ENCODE data around the gene KANSL1.
"Not testable (repeated sequence)": the region's sequence is repeated elsewhere in the genome, so short reads cannot be mapped to it uniquely, and the experiment has no call there.

The KANSL1 gene

GRCh38 chr17:46037722-46038255, 155.4 kb downstream of the KANSL1 start:
- DNase-seq: no peak

- no peak for DNase-seq
Measured at GRCh38 chr17:46036491-46036890, 156.7 kb downstream of the KANSL1 start.

- DNase-seq: no peak
Measured at GRCh38 chr17:46035112-46035818, 158.0 kb downstream of the KANSL1 start.

- no peak for DNase-seq
Measured at GRCh38 chr17:46033392-46033791, 159.8 kb downstream of the KANSL1 start.

GRCh38 chr17:46032909-46033308, 160.3 kb downstream of the KANSL1 start:
- no peak for DNase-seq

- DNase-seq: no peak
Measured at GRCh38 chr17:46031920-46032319, 161.3 kb downstream of the KANSL1 start.

GRCh38 chr17:46031440-46031839, 161.8 kb downstream of the KANSL1 start:
- DNase-seq: no peak

GRCh38 chr17:46030752-46031151, 162.5 kb downstream of the KANSL1 start:
- DNase-seq: no peak

GRCh38 chr17:46029627-46030026, 163.6 kb downstream of the KANSL1 start:
- DNase-seq: no peak

- DNase-seq: peak in 2 of 3 donors; percentile 6 to 16
Measured at GRCh38 chr17:46028981-46029565, 164.2 kb downstream of the KANSL1 start.

GRCh38 chr17:46028374-46028773, 164.9 kb downstream of the KANSL1 start:
- no peak for DNase-seq

GRCh38 chr17:46027976-46028325, 165.3 kb downstream of the KANSL1 start:
- peak in 1 of 3 donors; percentile 8 for DNase-seq

- peak; percentile 32 to 53 (median 47) for DNase-seq
Measured at GRCh38 chr17:46027048-46027975, 165.9 kb downstream of the KANSL1 start.

GRCh38 chr17:46026166-46027047, 166.8 kb downstream of the KANSL1 start:
- peak; percentile 58 to 68 (median 59) for DNase-seq

- DNase-seq: no peak
Measured at GRCh38 chr17:46025510-46026165, 167.6 kb downstream of the KANSL1 start.

GRCh38 chr17:46025060-46025459, 168.2 kb downstream of the KANSL1 start:
- no peak for DNase-seq

- DNase-seq: no peak
Measured at GRCh38 chr17:46024590-46024989, 168.6 kb downstream of the KANSL1 start.

GRCh38 chr17:46023783-46024388, 169.3 kb downstream of the KANSL1 start:
- DNase-seq: no peak

- DNase-seq: not testable (repeated sequence)
Measured at GRCh38 chr17:46023366-46023765, 169.9 kb downstream of the KANSL1 start.

- DNase-seq: no peak
Measured at GRCh38 chr17:46020998-46021397, 172.2 kb downstream of the KANSL1 start.

Data from suppressor macrophage treated with lipopolysaccharide for 1 hour (primary cell).